Measurements from ENCODE around the gene ANO7. TPM values are rescaled to one million over a fixed set of nuclear protein-coding genes. Genes with fewer than 3 reads are reported as not detected.

Gene ANO7
- total and polyA plus RNA-seq, 2 of the 8 experiments (the other 6 are each of a cell fraction or from before 2014, with no cell fraction given): 3.2 to 6.9 TPM

DNA sequence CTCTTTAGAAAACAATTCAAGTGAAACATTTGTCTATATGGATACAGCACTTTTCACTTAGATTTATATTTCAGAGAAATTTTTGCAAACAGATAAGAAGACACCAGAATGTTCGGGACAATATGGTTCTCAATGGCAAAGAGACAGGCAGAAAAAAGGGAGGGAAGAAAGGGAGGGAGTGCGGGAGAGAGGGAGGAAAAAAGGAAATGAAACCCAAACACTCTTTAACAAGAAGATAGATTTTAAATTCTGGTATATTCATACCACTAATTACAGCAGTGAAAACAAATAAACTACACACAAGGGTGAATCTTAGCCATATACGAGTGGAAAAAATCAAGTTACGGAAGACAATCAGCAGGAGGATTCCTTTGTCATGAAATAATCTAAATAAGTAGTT lies 42.2 kb upstream of the ANO7 start:
- no peak overlapping the region for H4K91ac ChIP-seq (replicated peaks; ENCODE audit: insufficient read length, low read length)
- no peak overlapping the region for H3K18ac ChIP-seq (ENCODE audit: extremely low read depth, low read length)
- H3K23me2 ChIP-seq (ENCODE audit: low read depth, low read length): peaks cover 9% of the 10 kb centered on the region; the same call in 1 of the 2 replicates
- H2BK20ac ChIP-seq (ENCODE audit: low read length): no peak overlapping the region
- peaks cover 0 to 3% (median 2%) of the 10 kb centered on the region in 4 experiments; a peak in 1 of 7 replicates for H3K27me3 ChIP-seq (replicated peaks in 1 of 4; ENCODE audit: control insufficient read depth in 3 of 4, extremely low read depth in 1 of 4, insufficient read depth in 3 of 4, low read length in 3 of 4)
- H3K4ac ChIP-seq (replicated peaks; ENCODE audit: insufficient read length, low read depth, low read length): no peak overlapping the region
- ChIA-PET POLR2A (ENCODE audit: partially characterized antibody) (interaction anchor here (0.7 kb wide), 1 partner anchor 28 kb away, joined by 3 read pairs; no protein-coding TSS in a partner anchor), CTCF (ENCODE audit: partially characterized antibody) (interaction anchor here (0.6 kb wide), 1 partner anchor 70 kb away, joined by 3 read pairs; no protein-coding TSS in a partner anchor)
- no peak overlapping the region for H3K4me2 ChIP-seq (ENCODE audit: insufficient read depth in 1 of 2, low read depth in 2 of 2, low read length in 2 of 2)
- H3K14ac ChIP-seq (ENCODE audit: insufficient read length): no peak overlapping the region
- H3K27ac ChIP-seq (ENCODE audit: low read depth, low read length): no peak overlapping the region
- H3K36me3 ChIP-seq (ENCODE audit: control insufficient read depth in 2 of 4, insufficient read depth in 4 of 4, low read length in 3 of 4): no peaks in the 10 kb centered on the region
- no peak overlapping the region for H3K4me3 ChIP-seq (ENCODE audit: extremely low read depth in 1 of 4, insufficient read depth in 2 of 4, low read depth in 3 of 4, low read length in 4 of 4)
- no peak for DNase-seq (ENCODE audit: low read depth in 1 of 2, low spot score in 2 of 2)
- no peak overlapping the region for H2BK15ac ChIP-seq (ENCODE audit: low read length)
- H2AFZ ChIP-seq (ENCODE audit: low read length): no peak overlapping the region
- H3K9me3 ChIP-seq (ENCODE audit: insufficient read depth in 2 of 2, low read depth in 1 of 2, low read length in 1 of 2): no peaks in the 10 kb centered on the region
- H3K23ac ChIP-seq (ENCODE audit: insufficient read length): no peak overlapping the region
- 78% methylated on average over 4 of the region's 4 CpGs; no CpG with 5 or more reads in 1 of the 2 experiments for WGBS, 2 experiments (ENCODE audit: extremely low coverage in 1 of 2, insufficient coverage in 1 of 2, insufficient read length in 1 of 2, insufficient replicate concordance in 2 of 2, low coverage in 1 of 2, low lambda C conversion rate in 2 of 2, missing lambda C conversion rate in 1 of 2)
- peaks cover 0 to 17% of the 10 kb centered on the region in 2 experiments for H4K20me1 ChIP-seq (replicated peaks in 1 of 2; ENCODE audit: control insufficient read depth in 1 of 2, insufficient read depth in 2 of 2, low read length in 2 of 2)
- FAIRE-seq: no peak
- H3K79me1 ChIP-seq (ENCODE audit: low read depth, low read length): peaks cover 13% of the 10 kb centered on the region
- no peak overlapping the region for H3K56ac ChIP-seq (replicated peaks; ENCODE audit: insufficient read length, low read depth, low read length)
- H3K79me2 ChIP-seq (ENCODE audit: control insufficient read depth in 1 of 2, insufficient read depth in 2 of 2, low read length in 2 of 2): peaks cover 4 to 33% of the 10 kb centered on the region in 2 experiments; a peak in 3 of 4 replicates
- no peak overlapping the region for H2BK120ac ChIP-seq (replicated peaks; ENCODE audit: low read depth, low read length)
- no peak overlapping the region for H2AK5ac ChIP-seq (ENCODE audit: low read depth, low read length)
- no peak overlapping the region for H4K5ac ChIP-seq (ENCODE audit: insufficient read length, low read depth, low read length)
- TF ChIP-seq TEAD4 (IDR thresholded peaks at IDR 0.05; ENCODE audit: low read depth, low read length) (no peak), RBBP5 (IDR thresholded peaks at IDR 0.05; ENCODE audit: borderline replicate concordance, low read depth, low read length) (no peak), KDM1A (IDR thresholded peaks at IDR 0.05; ENCODE audit: borderline replicate concordance, low read length) (no peak), ATF2 (IDR thresholded peaks at IDR 0.05; ENCODE audit: low read length) (no peak), TCF12 (IDR thresholded peaks at IDR 0.05; ENCODE audit: low read depth, low read length) (no peak)
- no peak overlapping the region for H3K9ac ChIP-seq (replicated peaks in 1 of 4; ENCODE audit: extremely low read depth in 1 of 4, low read depth in 3 of 4, low read length in 3 of 4)
- peaks cover 0 to 8% (median 6%) of the 10 kb centered on the region in 4 experiments; a peak in 6 of 7 replicates for H3K4me1 ChIP-seq (replicated peaks in 1 of 4; ENCODE audit: control insufficient read depth in 3 of 4, insufficient read depth in 4 of 4, low read length in 3 of 4)
- H4K8ac ChIP-seq (ENCODE audit: extremely low read depth, insufficient read depth, low read length): no peak overlapping the region
- H2BK5ac ChIP-seq (ENCODE audit: low read depth, low read length): no peak overlapping the region
- H2BK12ac ChIP-seq (ENCODE audit: low read depth, low read length): no peak overlapping the region
